Myometrial cell (primary cell): ENCODE measurements around the gene LRRIQ4. TPM values are rescaled to one million over a fixed set of nuclear protein-coding genes. Genes with fewer than 3 reads are reported as not detected.

Experiments used
- total RNA-seq: library from RNA; depleted of rRNA; stranded (reverse); fragments of >200 nt; gene quantifications from 2 replicates; pipeline ENCODE4 v1.2.3, GENCODE V29; 2015

LRRIQ4 gene
- total RNA-seq = not detected in 2 replicates

GRCh38 chr3:169812332-169813235 lies at the start of gene LRRIQ4, which contains the start of gene LRRC34:
TSS of gene LRRIQ4 (plus strand) at chr3:169812870. CDS start at chr3:169821922, 9,052 bp downstream.
TSS of gene LRRC34 (minus strand) at chr3:169812904. CDS start at chr3:169812548, 356 bp downstream.

GRCh38 chr3:169764882-169765612 lies 47.6 kb upstream of the LRRIQ4 start, which contains the start of gene TERC:
TSS of gene TERC (minus strand) at chr3:169765060.

GRCh38 chr3:169769287-169770181 lies 43.1 kb upstream of the LRRIQ4 start, which contains the start of gene ACTRT3:
TSS of gene ACTRT3 (minus strand) at chr3:169769561. CDS start at chr3:169769520, 41 bp downstream.

GRCh38 chr3:169772897-169773816 lies 39.5 kb upstream of the LRRIQ4 start, which contains the start of gene MYNN:
TSS of gene MYNN (plus strand) at chr3:169773396. CDS start at chr3:169774296, 900 bp downstream.

GRCh38 chr3:169869484-169870220 lies 57.0 kb downstream of the LRRIQ4 start, which contains the start of gene LRRC31:
TSS of gene LRRC31 (minus strand) at chr3:169869935. CDS start at chr3:169869807, 128 bp downstream.

Other genes with a start within 250 kb of the LRRIQ4 start
- 11.8 and 14.2 TPM in 2 replicates for gene MECOM, start 149.2 kb upstream of the LRRIQ4 start, total RNA-seq
- 266 and 343 TPM in 2 replicates for gene TERC, start 47.8 kb upstream of the LRRIQ4 start, total RNA-seq
- 1.7 and 3.4 TPM in 2 replicates for gene ACTRT3, start 43.3 kb upstream of the LRRIQ4 start, total RNA-seq
- gene MYNN, start 39.5 kb upstream of the LRRIQ4 start, total RNA-seq = 9.2 and 17.5 TPM in 2 replicates
- gene LRRC34, start within 50 bp of the LRRIQ4 start, total RNA-seq = 5.3 and 9.5 TPM in 2 replicates
- gene LRRC31, start 57.1 kb downstream of the LRRIQ4 start, total RNA-seq = not detected in 2 replicates
- not detected in 2 replicates for gene SAMD7, start 98.7 kb downstream of the LRRIQ4 start, total RNA-seq
- gene SEC62, start 153.9 kb downstream of the LRRIQ4 start, total RNA-seq = 21.6 and 24.6 TPM in 2 replicates
- 0.71 TPM in 1 of 2 replicates, not detected in the other for gene GPR160, start 225.1 kb downstream of the LRRIQ4 start, total RNA-seq